Measurements from ENCODE around the gene TNFRSF25. TPM values are rescaled to one million over a fixed set of nuclear protein-coding genes. Genes with fewer than 3 reads are reported as not detected.

Gene TNFRSF25
- total and polyA plus RNA-seq, 11 donors: 4.7 to 17.5 (median 9.3) TPM

DNA sequence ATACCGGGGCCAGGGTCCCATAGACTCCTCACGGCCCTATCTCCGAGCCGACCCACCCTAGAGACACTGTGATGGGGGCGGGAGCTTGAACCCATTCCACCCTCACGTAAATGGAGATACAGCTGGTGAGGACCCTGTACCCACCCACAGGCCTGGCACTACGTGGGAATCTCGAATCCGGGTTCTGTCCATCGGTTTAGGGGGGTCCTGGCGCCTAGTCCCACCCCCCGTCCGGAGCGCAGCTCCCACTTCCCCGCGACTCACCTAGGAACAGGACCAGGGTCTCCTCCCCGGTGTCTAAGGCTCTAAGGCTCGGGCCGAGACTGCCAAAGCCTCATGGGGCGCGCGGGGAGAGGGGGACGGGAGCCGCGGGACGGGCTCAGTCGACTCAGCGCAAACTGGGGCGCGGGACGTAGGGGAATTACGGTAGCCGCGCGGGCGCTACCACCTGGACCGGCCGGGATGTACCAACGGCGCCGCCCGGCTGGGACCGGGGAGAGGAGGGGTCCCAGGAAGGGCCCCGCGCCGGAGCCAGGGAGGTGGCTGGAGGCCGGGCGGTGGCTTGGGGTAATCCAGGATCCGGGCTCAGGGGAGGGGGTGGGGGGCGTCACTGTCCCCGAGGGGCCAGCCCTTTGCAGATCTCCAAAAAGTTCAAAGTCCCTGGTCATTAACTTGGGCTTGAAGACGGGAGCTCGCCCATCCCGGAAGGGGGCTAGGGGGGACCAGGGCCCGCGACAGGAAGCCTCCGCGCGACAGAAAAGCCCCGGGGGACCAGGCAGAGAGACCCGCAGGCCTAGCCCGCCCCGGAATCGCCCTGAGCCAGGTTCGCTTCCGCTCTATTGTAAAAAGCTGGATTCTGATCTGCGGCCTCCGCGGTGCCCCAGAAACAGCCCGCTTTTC lies 24.5 kb upstream of the TNFRSF25 start:
- DNase-seq: peak; percentile 61 to 80 (median 68)
- peaks cover 3 to 81% (median 49%) of the 10 kb centered on the region in 12 donors for H3K4me1 ChIP-seq
- no peaks in the 10 kb centered on the region for H3K36me3 ChIP-seq
- H3K9me3 ChIP-seq: no peaks in the 10 kb centered on the region
- H3K27me3 ChIP-seq: peaks cover 0 to 20% (median 0%) of the 10 kb centered on the region in 9 donors
- no peak for TF ChIP-seq POLR2A (IDR thresholded peaks at IDR 0.05)
- TF ChIP-seq, protein P1, sequence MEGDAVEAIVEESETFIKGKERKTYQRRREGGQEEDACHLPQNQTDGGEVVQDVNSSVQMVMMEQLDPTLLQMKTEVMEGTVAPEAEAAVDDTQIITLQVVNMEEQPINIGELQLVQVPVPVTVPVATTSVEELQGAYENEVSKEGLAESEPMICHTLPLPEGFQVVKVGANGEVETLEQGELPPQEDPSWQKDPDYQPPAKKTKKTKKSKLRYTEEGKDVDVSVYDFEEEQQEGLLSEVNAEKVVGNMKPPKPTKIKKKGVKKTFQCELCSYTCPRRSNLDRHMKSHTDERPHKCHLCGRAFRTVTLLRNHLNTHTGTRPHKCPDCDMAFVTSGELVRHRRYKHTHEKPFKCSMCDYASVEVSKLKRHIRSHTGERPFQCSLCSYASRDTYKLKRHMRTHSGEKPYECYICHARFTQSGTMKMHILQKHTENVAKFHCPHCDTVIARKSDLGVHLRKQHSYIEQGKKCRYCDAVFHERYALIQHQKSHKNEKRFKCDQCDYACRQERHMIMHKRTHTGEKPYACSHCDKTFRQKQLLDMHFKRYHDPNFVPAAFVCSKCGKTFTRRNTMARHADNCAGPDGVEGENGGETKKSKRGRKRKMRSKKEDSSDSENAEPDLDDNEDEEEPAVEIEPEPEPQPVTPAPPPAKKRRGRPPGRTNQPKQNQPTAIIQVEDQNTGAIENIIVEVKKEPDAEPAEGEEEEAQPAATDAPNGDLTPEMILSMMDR (IDR thresholded peaks at IDR 0.05): peak in 2 of 12 donors; percentile 29 to 40
- peak overlapping the region; percentile 40 to 81 (median 64) for H3K4me3 ChIP-seq
- whole genome bisulfite sequencing, 4 donors: 0 to 3% (median 1%) methylated on average over 40 to 70 of the region's 70 CpGs
- intact Hi-C loops (cut with DNase I): loop anchor here in 1 of 10 donors (10.0 kb wide), 1 partner anchor 134 kb away; the partner anchor contains the start of gene THAP3
- peak in 3 of 4 donors; percentile 55 to 71 (median 67) for ATAC-seq
- peak overlapping the region in 11 of 12 donors; percentile 64 to 86 (median 77) for H3K27ac ChIP-seq

DNA sequence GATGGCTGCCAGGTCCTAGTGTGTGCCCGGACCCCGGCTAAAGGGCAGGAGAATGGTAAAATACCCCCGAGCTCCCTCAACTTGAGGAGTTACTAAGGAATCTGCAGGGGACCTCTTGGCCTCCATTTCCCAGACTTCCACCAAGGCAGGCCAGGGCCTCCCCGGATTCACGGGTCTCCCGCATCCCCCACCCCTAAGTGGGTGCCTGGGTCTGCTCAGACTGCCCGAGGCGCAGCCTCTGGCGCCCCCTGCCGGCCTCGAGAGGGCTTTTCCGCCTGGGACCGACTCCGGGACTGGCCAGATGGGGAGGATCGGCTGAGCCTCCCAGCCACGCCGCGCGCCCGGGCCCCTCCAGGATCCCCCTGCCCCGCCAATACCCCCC lies 23.8 kb upstream of the TNFRSF25 start:
- DNase-seq (peak; percentile 64 to 86 (median 72)), ATAC-seq (peak; percentile 28 to 69 (median 52))
- peaks cover 3 to 80% (median 50%) of the 10 kb centered on the region in 12 donors for H3K4me1 ChIP-seq
- peak overlapping the region; percentile 40 to 81 (median 64) for H3K4me3 ChIP-seq
- H3K27me3 ChIP-seq: peaks cover 0 to 27% (median 4%) of the 10 kb centered on the region in 9 donors
- peak overlapping the region in 9 of 12 donors; percentile 64 to 86 (median 77) for H3K27ac ChIP-seq
- no peak for TF ChIP-seq POLR2A (IDR thresholded peaks at IDR 0.05)
- TF ChIP-seq, protein P1 (IDR thresholded peaks at IDR 0.05): peak; percentile 86 to 97 (median 92)
- no peaks in the 10 kb centered on the region for H3K9me3 ChIP-seq
- H3K36me3 ChIP-seq: no peaks in the 10 kb centered on the region
- WGBS, 4 donors: 14 to 37% (median 15%) methylated on average over 7 to 21 of the region's 21 CpGs
- intact Hi-C loops (cut with DNase I): loop anchor here in 9 of 10 donors (5.0 to 10.0 kb wide), 7 partner anchors 33 to 158 kb away; partner anchors contain the start of genes NOL9 (in 2 of the 9), TAS1R1 (in 1 of the 9) and THAP3 (in 1 of the 9)

DNA sequence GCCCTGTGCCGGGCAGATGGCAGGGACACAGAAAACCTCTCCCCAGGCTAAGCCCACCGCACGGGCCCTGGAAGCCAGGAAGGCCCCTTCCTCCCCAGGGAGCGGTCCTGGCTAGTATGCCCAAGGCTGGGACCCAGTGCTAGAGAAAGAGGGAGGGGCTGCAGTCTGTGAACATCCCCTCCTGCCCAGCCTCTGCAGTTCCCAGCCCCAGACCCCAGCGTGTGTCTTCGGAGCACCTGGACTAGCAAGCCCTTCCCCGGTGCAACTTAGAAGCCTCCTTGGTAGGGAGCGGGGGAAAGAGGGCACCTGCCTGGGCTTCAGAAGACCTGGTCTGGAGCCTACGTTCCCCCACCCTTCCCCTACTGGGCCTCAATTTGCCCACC lies 23.4 kb upstream of the TNFRSF25 start:
- H3K9me3 ChIP-seq: no peaks in the 10 kb centered on the region
- peaks cover 0 to 31% (median 4%) of the 10 kb centered on the region in 9 donors for H3K27me3 ChIP-seq
- peak overlapping the region in 2 of 12 donors; percentile 64 to 86 for H3K27ac ChIP-seq
- WGBS, 4 donors: 72 to 84% (median 82%) methylated on average over 7 to 9 of the region's 9 CpGs
- intact Hi-C loops (cut with DNase I): loop anchor here in 9 of 10 donors (5.0 to 10.0 kb wide), 6 partner anchors 33 to 158 kb away; partner anchors contain the start of genes NOL9 (in 2 of the 9) and TAS1R1 (in 1 of the 9)
- no peak for TF ChIP-seq POLR2A (IDR thresholded peaks at IDR 0.05)
- TF ChIP-seq, protein P1 (IDR thresholded peaks at IDR 0.05): no peak
- ATAC-seq (no peak), DNase-seq (no peak)
- H3K4me1 ChIP-seq: peaks cover 3 to 76% (median 50%) of the 10 kb centered on the region in 12 donors
- peak overlapping the region in 1 of 12 donors; percentile 69 for H3K4me3 ChIP-seq
- H3K36me3 ChIP-seq: no peaks in the 10 kb centered on the region

Data from heart left ventricle (tissue), 16 donors.